Activated T-cell treated with anti-CD3 and anti-CD28 coated beads for 1 hour (primary cell): ENCODE results near the gene TPK1.

ENCODE experiments used
- DNase-seq: peaks from one replicate; pipeline ENCODE4 v3.0.0-alpha.2; 2020; ENCODE audit warnings: low read depth

The TPK1 gene

GRCh38 chr7:144835652-144836544, at the start of gene TPK1:
Gene TPK1 (minus strand): TSS chr7:144836053. CDS start chr7:144835602, 451 bp downstream.
- peak; percentile 81 for DNase-seq

GRCh38 chr7:144885478-144885877, 49.6 kb upstream of the TPK1 start:
- no peak for DNase-seq

GRCh38 chr7:144884896-144885295, 49.0 kb upstream of the TPK1 start:
- no peak for DNase-seq

- DNase-seq, result no peak
Observed at GRCh38 chr7:144873316-144873845, 37.5 kb upstream of the TPK1 start.

GRCh38 chr7:144869082-144869481, 33.2 kb upstream of the TPK1 start:
- no peak for DNase-seq

- DNase-seq, result no peak
Observed at GRCh38 chr7:144866189-144866588, 30.3 kb upstream of the TPK1 start.

- DNase-seq, result no peak
Observed at GRCh38 chr7:144863320-144863647, 27.4 kb upstream of the TPK1 start.

- DNase-seq, result no peak
Observed at GRCh38 chr7:144862612-144863319, 26.9 kb upstream of the TPK1 start.

GRCh38 chr7:144859739-144860138, 23.9 kb upstream of the TPK1 start:
- no peak for DNase-seq

GRCh38 chr7:144857463-144857862, 21.6 kb upstream of the TPK1 start:
- no peak for DNase-seq

GRCh38 chr7:144854839-144855424, 19.1 kb upstream of the TPK1 start:
- DNase-seq, result no peak

GRCh38 chr7:144853542-144853941, 17.7 kb upstream of the TPK1 start:
- DNase-seq, result no peak

- DNase-seq, result no peak
Observed at GRCh38 chr7:144848078-144848477, 12.2 kb upstream of the TPK1 start.

- DNase-seq, result no peak
Observed at GRCh38 chr7:144842377-144842851, 6.6 kb upstream of the TPK1 start.

GRCh38 chr7:144836545-144836842, 641 bp upstream of the TPK1 start:
- no peak for DNase-seq

GRCh38 chr7:144835155-144835611, 670 bp downstream of the TPK1 start:
- DNase-seq, result peak; percentile 30

- peak; percentile 28 for DNase-seq
Observed at GRCh38 chr7:144834641-144835144, 1.2 kb downstream of the TPK1 start.

- no peak for DNase-seq
Observed at GRCh38 chr7:144830811-144831210, 5.0 kb downstream of the TPK1 start.

- DNase-seq, result no peak
Observed at GRCh38 chr7:144830024-144830785, 5.6 kb downstream of the TPK1 start.

GRCh38 chr7:144827621-144828020, 8.2 kb downstream of the TPK1 start:
- DNase-seq, result no peak

- DNase-seq, result no peak
Observed at GRCh38 chr7:144826208-144826607, 9.6 kb downstream of the TPK1 start.

- no peak for DNase-seq
Observed at GRCh38 chr7:144824360-144824759, 11.5 kb downstream of the TPK1 start.
